A673 (cell line): ENCODE measurements around the gene GRAMD1A. TPM values are rescaled to one million over a fixed set of nuclear protein-coding genes. Genes with fewer than 3 reads are reported as not detected.

Source experiments
- BruUV-seq: library from RNA; stranded (reverse); fragments of 400-500 nt; replicated peaks from 2 replicates; lab custom pipeline; 2021; lab: Mats Ljungman, UMichigan
- CTCF ChIA-PET: fragments of 300-600 bp; sonication (Branson Sonifier 250); formaldehyde crosslinking; loops from one replicate; lab custom pipeline; 2022; ENCODE audit warnings: antibody characterized with exemption; lab: Charles Lee
- POLR2A ChIA-PET: fragments of 300-600 bp; sonication (Branson Sonifier 250); formaldehyde crosslinking; loops from one replicate; lab custom pipeline; 2022; ENCODE audit warnings: antibody characterized with exemption; ENCODE audit not compliant: low non-redundant PET; lab: Charles Lee
- DNase-seq: peaks from one replicate; pipeline ENCODE4 v3.0.0-alpha.2; 2015; ENCODE audit warnings: low spot score
- H3K27ac ChIP-seq: fragments of 200-600 bp; sonication (generic); 2 replicates; pipeline ENCODE4 v1.5.1; 2016; ENCODE audit warnings: mixed run types, low read depth, mild to moderate bottlenecking, mixed read lengths, antibody characterized with exemption, low read length; ENCODE audit not compliant: poor library complexity, severe bottlenecking
- H3K27me3 ChIP-seq: fragments of 200-600 bp; sonication (generic); replicated peaks from 2 replicates; pipeline ENCODE4 v1.6.1; 2017; ENCODE audit warnings: mixed run types, low read depth, mild to moderate bottlenecking, mixed read lengths, antibody characterized with exemption, low read length; ENCODE audit not compliant: insufficient read depth, poor library complexity
- H3K36me3 ChIP-seq: fragments of 200-600 bp; sonication (generic); 2 replicates; pipeline ENCODE4 v1.6.1; 2016; ENCODE audit warnings: mixed run types, mild to moderate bottlenecking, mixed read lengths, antibody characterized with exemption, low read length; ENCODE audit not compliant: insufficient read depth, poor library complexity, severe bottlenecking
- H3K4me1 ChIP-seq: fragments of 200-600 bp; sonication (generic); 2 replicates; pipeline ENCODE4 v1.6.1; 2017; ENCODE audit warnings: mixed run types, mild to moderate bottlenecking, mixed read lengths, antibody characterized with exemption, low read length; ENCODE audit not compliant: insufficient read depth, poor library complexity, severe bottlenecking
- H3K4me3 ChIP-seq: fragments of 200-600 bp; sonication (generic); 2 replicates; pipeline ENCODE4 v1.5.1; 2016; ENCODE audit warnings: low read depth, mixed run types, mild to moderate bottlenecking, mixed read lengths, low read length; ENCODE audit not compliant: poor library complexity, severe bottlenecking
- H3K9me3 ChIP-seq: fragments of 200-600 bp; sonication (generic); 2 replicates; pipeline ENCODE4 v1.6.1; 2016; ENCODE audit warnings: mixed run types, low read depth, mild to moderate bottlenecking, mixed read lengths, antibody characterized with exemption, low read length; ENCODE audit not compliant: poor library complexity, severe bottlenecking
- CTCF ChIP-seq: fragments of 300-800, 200-600 bp; sonication (generic); conservative IDR thresholded peaks from 2 replicates; pipeline ENCODE4 v1.5.1; 2017; ENCODE audit warnings: low read depth, mild to moderate bottlenecking, antibody characterized with exemption, low read length, moderate library complexity, mixed read lengths
- EZH2 ChIP-seq: fragments of 200-600 bp; sonication (generic); IDR thresholded peaks from 2 replicates; pipeline ENCODE4 v1.6.1; 2017; ENCODE audit warnings: borderline replicate concordance, low read depth, mild to moderate bottlenecking, mixed read lengths, antibody characterized with exemption, low read length; ENCODE audit not compliant: poor library complexity, severe bottlenecking
- intact Hi-C: fragments of 100-400 bp; cut with micrococcal nuclease; formaldehyde crosslinking; loops from one replicate; pipeline ENCODE4 v1.10.0; 2022; ENCODE audit not compliant: unreplicated experiment
- total RNA-seq: library from RNA; stranded (reverse); gene quantifications from 2 replicates; pipeline ENCODE4 v1.2.3, GENCODE V29; 2021

Gene GRAMD1A
- total RNA-seq, 1 experiment from 2014 or later = 87.3 TPM

GRCh38 chr19:35074426-35075201 is 74.5 kb downstream of the GRAMD1A start:
- CTCF ChIA-PET = no interaction called here
- Histone ChIP-seq H3K27me3 (no peaks in the 10 kb centered on the region), H3K27ac (no peak overlapping the region), H3K4me3 (no peak overlapping the region), H3K36me3 (no peaks in the 10 kb centered on the region), H3K9me3 (peaks cover 4% of the 10 kb centered on the region), H3K4me1 (no peaks in the 10 kb centered on the region)
- TF ChIP-seq EZH2 (no peak), CTCF (no peak)
- POLR2A ChIA-PET = no interaction called here
- BruUV-seq = no TSS peak
- intact Hi-C loops = no loop called here
- DNase-seq = no peak

DNA sequence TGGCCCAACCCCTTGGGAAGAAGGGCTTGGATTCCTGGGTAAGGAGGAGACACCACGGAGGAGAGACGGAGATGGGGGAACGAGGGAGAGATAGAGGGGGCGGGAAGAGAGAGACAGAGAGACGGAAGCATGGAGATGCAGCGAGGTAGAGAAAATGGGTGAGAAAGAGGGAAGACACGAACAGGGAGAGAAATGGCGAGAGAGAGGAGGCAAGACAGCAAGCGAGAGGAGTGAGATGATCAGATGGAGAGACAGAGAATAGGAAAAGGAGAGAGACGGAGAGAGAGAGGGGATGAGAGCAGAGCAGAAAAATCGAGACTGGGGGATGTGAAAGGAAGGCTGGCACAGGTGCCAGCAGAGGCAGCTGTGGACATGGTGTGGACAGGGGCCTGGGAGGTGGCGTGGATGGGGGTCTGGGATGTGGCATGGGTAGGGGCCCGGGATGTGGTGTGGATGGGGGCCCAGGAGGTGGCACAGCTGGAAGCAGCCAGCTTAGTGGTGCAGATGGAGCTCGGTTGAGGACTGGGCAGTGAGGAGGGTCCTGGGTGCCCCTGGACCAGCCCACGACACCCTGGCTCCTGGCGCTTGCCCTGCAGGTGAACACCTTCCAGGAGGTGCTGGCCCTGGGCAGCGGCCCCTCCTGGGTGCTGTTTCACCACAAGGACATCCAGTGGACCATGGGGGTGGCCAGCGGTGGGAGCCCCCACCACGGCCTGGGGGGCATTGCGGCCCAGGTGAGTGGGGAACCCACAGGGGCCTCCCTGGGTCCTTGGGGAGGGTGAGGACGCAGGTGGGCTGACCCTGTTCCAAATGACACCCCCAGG is 75.3 kb downstream of the GRAMD1A start:
- TF ChIP-seq CTCF (no peak), EZH2 (no peak)
- Histone ChIP-seq H3K4me3 (no peak overlapping the region), H3K4me1 (no peaks in the 10 kb centered on the region), H3K36me3 (no peaks in the 10 kb centered on the region), H3K9me3 (peaks cover 3% of the 10 kb centered on the region), H3K27me3 (no peaks in the 10 kb centered on the region), H3K27ac (no peak overlapping the region)
- intact Hi-C loops = no loop called here
- POLR2A ChIA-PET = no interaction called here
- no TSS peak for BruUV-seq
- no peak for DNase-seq
- CTCF ChIA-PET = no interaction called here

GRCh38 chr19:35076026-35076370 is 75.9 kb downstream of the GRAMD1A start:
- Histone ChIP-seq H3K27ac (no peak overlapping the region), H3K36me3 (no peaks in the 10 kb centered on the region), H3K4me3 (no peak overlapping the region), H3K27me3 (no peaks in the 10 kb centered on the region), H3K4me1 (no peaks in the 10 kb centered on the region), H3K9me3 (no peaks in the 10 kb centered on the region)
- intact Hi-C loops = no loop called here
- POLR2A ChIA-PET = no interaction called here
- CTCF ChIA-PET = no interaction called here
- no peak for DNase-seq
- TF ChIP-seq EZH2 (no peak), CTCF (no peak)
- no TSS peak for BruUV-seq

Other genes with a start within 250 kb of the GRAMD1A start
- gene ZNF599, start 227.1 kb upstream of the GRAMD1A start, total RNA-seq = 6.0 and 8.0 TPM in 2 replicates
- gene ZNF30, start 73.4 kb upstream of the GRAMD1A start, total RNA-seq = 5.0 and 5.2 TPM in 2 replicates
- gene ZNF792, start 36.1 kb upstream of the GRAMD1A start, total RNA-seq = 15.4 and 15.5 TPM in 2 replicates
- gene SCN1B, start 30.1 kb downstream of the GRAMD1A start, total RNA-seq = 2.0 and 2.3 TPM in 2 replicates
- not detected in 2 replicates for gene HPN, start 41.4 kb downstream of the GRAMD1A start, total RNA-seq
- not detected in 2 replicates for gene FXYD3, start 115.5 kb downstream of the GRAMD1A start, total RNA-seq
- not detected in 2 replicates for gene LGI4, start 134.7 kb downstream of the GRAMD1A start, total RNA-seq
- gene FXYD1, start 138.5 kb downstream of the GRAMD1A start, total RNA-seq = 0.98 TPM in 1 of 2 replicates, not detected in the other
- gene FXYD7, start 142.9 kb downstream of the GRAMD1A start, total RNA-seq = 0.56 and 0.85 TPM in 2 replicates
- 12.7 and 13.6 TPM in 2 replicates for gene FXYD5, start 154.4 kb downstream of the GRAMD1A start, total RNA-seq
- gene FAM187B, start 228.4 kb downstream of the GRAMD1A start, total RNA-seq = not detected in 2 replicates
- 1.9 and 2.9 TPM in 2 replicates for gene LSR, start 248.7 kb downstream of the GRAMD1A start, total RNA-seq